GM19328 (cell line): ENCODE results near the gene PGD.
"Not testable (repeated sequence)": the region's sequence is repeated elsewhere in the genome, so short reads cannot be mapped to it uniquely, and the experiment has no call there.

Experiments used
- ATAC-seq: cut with Tn5 transposase; IDR thresholded peaks from one replicate; pipeline ENCODE4 v1.9.1; 2021; ENCODE audit warnings: mild to moderate bottlenecking, moderate library complexity; ENCODE audit not compliant: unreplicated experiment

Gene PGD

GRCh38 chr1:10398734-10399443 lies at the start of gene PGD:
Gene PGD, plus strand, starts transcription at chr1:10399064. Its CDS starts 54 bp downstream, at chr1:10399118.
- ATAC-seq = peak; percentile 88

- ATAC-seq = no peak
These were observed 45.6 kb upstream of the PGD start for GRCh38 chr1:10353282-10353681.

GRCh38 chr1:10353693-10354092 lies 45.2 kb upstream of the PGD start:
- ATAC-seq = no peak

GRCh38 chr1:10360045-10360444 lies 38.8 kb upstream of the PGD start:
- no peak for ATAC-seq

- ATAC-seq = no peak
These were observed 37.3 kb upstream of the PGD start for GRCh38 chr1:10361515-10361914.

- ATAC-seq = no peak
These were observed 30.7 kb upstream of the PGD start for GRCh38 chr1:10368194-10368593.

- no peak for ATAC-seq
These were observed 24.4 kb upstream of the PGD start for GRCh38 chr1:10374442-10374860.

GRCh38 chr1:10377365-10378029 lies 21.4 kb upstream of the PGD start:
- ATAC-seq = not testable (repeated sequence)

GRCh38 chr1:10378081-10378841 lies 20.6 kb upstream of the PGD start:
- no peak for ATAC-seq

GRCh38 chr1:10379101-10379620 lies 19.7 kb upstream of the PGD start:
- ATAC-seq = no peak

- ATAC-seq = no peak
These were observed 19.2 kb upstream of the PGD start for GRCh38 chr1:10379676-10380075.

GRCh38 chr1:10380594-10381275 lies 18.1 kb upstream of the PGD start:
- ATAC-seq = no peak

- no peak for ATAC-seq
These were observed 15.2 kb upstream of the PGD start for GRCh38 chr1:10383630-10384029.

GRCh38 chr1:10384219-10384618 lies 14.6 kb upstream of the PGD start:
- ATAC-seq = no peak

- no peak for ATAC-seq
These were observed 11.8 kb upstream of the PGD start for GRCh38 chr1:10386761-10387676.

- no peak for ATAC-seq
These were observed 11.0 kb upstream of the PGD start for GRCh38 chr1:10387677-10388386.

- no peak for ATAC-seq
These were observed 10.5 kb upstream of the PGD start for GRCh38 chr1:10388387-10388715.

GRCh38 chr1:10389271-10389973 lies 9.4 kb upstream of the PGD start:
- no peak for ATAC-seq

GRCh38 chr1:10396870-10397269 lies 2.0 kb upstream of the PGD start:
- no peak for ATAC-seq
